ENCODE measurements around the gene COL5A1.
"Not testable (repeated sequence)": the region's sequence is repeated elsewhere in the genome, so short reads cannot be mapped to it uniquely, and the experiment has no call there.

The COL5A1 gene

DNA sequence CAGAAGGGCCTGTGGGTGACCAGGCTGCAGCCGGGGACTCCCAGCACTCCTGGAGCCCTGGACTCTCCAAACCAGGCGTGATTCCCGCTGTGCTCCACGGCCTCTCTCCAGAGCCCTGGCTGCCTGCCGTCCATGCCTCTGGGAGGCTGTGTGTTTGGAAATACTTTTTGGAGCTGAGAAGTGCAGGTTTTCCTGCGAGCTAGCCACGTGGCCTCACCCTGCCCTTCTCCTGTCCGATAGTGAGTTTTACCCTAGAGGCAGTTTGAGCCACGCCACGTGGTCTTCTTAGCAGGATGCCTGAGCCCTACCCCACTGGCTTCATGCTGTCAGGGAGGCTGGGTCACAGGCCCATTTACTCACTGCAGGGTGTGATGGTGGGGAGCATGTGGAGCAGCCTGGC lies 71.3 kb downstream of the COL5A1 start:
- Mint-ChIP-seq H3K27me3 (no peaks in the 10 kb centered on the region), H3K9me3 (ENCODE audit: low read depth) (no peaks in the 10 kb centered on the region), H3K4me1 (ENCODE audit: low read depth) (peaks cover 4% of the 10 kb centered on the region), H3K4me3 (no peak overlapping the region), H3K27ac (peak overlapping the region; percentile 55), H3K36me3 (no peaks in the 10 kb centered on the region)

DNA sequence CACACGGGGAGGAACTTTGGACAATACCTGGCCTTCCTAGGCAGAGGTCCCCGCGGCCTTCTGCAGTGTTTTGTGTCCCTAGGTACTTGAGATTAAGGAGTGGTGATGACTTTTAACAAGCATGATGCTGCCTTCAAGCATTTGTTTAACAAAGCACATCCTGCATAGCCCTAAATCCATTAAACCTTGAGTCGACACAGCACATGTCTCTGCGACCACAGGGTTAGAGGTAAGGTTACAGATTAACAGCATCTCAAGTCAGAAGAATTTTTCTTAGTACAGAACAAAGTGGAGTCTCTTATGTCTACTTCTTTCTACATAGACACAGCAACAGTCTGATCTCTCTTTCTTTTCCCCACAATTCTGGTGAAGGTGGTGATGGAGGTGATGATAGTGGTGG lies 73.9 kb downstream of the COL5A1 start:
- H3K4me1 Mint-ChIP-seq (ENCODE audit: low read depth); H3K36me3 Mint-ChIP-seq; H3K9me3 Mint-ChIP-seq (ENCODE audit: low read depth); H3K27me3 Mint-ChIP-seq; H3K4me3 Mint-ChIP-seq; H3K27ac Mint-ChIP-seq: not testable (repeated sequence)

DNA sequence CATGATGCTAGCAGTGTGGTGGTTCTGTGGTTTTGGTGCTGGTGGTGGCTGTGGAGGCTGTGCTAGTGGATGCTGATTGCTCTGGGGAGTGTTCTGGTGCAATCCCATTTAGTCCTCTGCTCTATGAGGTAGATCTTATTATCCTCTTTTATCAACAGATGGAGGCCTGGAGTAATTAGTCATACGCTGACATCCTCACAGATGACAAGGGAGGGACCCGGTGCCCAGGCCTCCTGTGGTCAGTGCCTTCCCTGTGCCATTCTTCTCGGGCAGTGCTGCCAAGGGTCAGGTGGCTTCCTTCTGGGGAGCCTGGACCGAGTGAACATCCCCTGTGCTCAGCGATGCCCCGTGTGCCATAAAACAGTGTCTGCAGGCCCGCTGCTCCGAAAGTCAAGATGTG lies 74.5 kb downstream of the COL5A1 start:
- Mint-ChIP-seq H3K4me3 (no peak overlapping the region), H3K4me1 (ENCODE audit: low read depth) (peaks cover 2% of the 10 kb centered on the region), H3K36me3 (no peaks in the 10 kb centered on the region), H3K9me3 (ENCODE audit: low read depth) (no peaks in the 10 kb centered on the region), H3K27ac (no peak overlapping the region), H3K27me3 (no peaks in the 10 kb centered on the region)

DNA sequence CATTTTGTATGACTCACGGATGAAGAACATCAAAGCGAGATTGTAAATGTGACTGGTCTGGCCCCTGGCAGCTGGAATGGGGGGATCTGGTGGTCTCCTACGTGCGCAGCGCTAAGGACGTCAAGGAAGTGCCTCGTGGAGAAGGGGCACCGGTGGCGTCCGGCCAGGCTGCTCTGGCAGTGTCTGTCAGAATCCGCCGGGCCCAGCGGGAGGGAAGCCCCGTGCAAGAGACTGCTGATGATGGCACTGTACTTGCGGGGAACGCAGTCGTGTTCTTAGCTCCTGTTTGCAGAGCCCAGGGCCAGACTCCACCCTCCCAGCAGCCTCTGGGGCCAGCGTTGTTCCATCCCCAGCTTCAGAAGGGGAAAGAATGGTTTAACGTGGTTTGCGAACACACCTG lies 75.5 kb downstream of the COL5A1 start:
- H3K27ac Mint-ChIP-seq: no peak overlapping the region
- H3K27me3 Mint-ChIP-seq: no peaks in the 10 kb centered on the region
- H3K4me1 Mint-ChIP-seq (ENCODE audit: low read depth): no peaks in the 10 kb centered on the region
- no peaks in the 10 kb centered on the region for H3K9me3 Mint-ChIP-seq (ENCODE audit: low read depth)
- H3K36me3 Mint-ChIP-seq: no peaks in the 10 kb centered on the region
- H3K4me3 Mint-ChIP-seq: no peak overlapping the region

DNA sequence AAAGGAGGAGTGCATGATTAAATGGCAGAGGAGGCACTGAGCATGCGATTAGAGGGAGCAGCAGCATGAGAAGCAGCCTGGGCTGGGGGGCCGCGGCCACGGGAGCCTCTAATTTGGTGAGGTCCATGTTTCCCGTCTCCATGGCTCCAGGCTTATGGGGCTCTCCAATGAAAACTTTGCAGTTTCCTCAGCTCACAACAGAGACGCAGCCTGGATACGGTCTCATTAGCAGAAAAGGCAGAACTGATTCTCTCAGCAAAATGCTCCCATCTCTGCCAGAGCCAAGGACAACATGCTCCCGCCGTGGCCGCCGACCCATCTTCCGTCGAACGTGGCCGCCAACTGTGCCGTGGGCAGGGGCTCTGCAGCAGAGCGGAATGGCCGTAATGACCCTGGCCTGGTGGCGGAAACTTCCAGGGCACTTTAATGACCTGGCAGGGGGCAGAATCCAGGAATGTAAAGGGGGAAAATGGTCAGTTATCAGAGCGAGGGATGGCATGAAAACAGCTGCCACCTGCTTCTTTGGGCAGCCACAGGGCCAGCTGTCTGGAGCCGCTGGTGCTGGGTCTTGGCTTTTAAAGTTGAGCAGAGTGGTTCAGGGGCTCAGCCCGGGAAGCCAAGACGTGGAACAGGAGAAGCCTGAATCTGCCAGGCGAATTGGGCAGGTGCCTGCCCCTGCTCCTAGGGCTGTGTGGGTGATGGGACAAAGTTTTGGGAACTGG lies 76.5 kb downstream of the COL5A1 start:
- Mint-ChIP-seq H3K36me3 (no peaks in the 10 kb centered on the region), H3K27ac (no peak overlapping the region), H3K4me1 (ENCODE audit: low read depth) (no peaks in the 10 kb centered on the region), H3K9me3 (ENCODE audit: low read depth) (no peaks in the 10 kb centered on the region), H3K4me3 (no peak overlapping the region), H3K27me3 (peaks cover 3% of the 10 kb centered on the region)

DNA sequence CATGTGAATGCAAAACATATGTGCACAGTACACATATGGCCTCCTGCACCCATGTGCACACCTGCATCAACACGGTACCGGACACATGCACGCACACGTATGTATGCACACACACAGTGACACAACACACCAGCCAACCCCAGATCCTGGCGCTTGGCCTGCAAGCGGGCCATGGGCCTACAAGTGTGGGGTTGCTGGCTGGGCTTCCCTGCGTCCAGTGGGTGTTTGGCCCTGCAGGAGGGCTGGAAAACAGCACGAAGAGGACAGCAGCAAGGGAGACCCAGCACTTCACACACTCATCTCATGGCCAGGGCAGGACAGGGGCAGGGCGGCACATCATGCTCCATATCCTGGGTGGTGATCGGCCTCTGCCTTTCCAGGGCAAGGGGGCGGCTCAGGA lies 77.7 kb downstream of the COL5A1 start:
- Mint-ChIP-seq H3K27ac (no peak overlapping the region), H3K4me3 (no peak overlapping the region), H3K36me3 (no peaks in the 10 kb centered on the region), H3K27me3 (peaks cover 4% of the 10 kb centered on the region), H3K9me3 (ENCODE audit: low read depth) (no peaks in the 10 kb centered on the region), H3K4me1 (ENCODE audit: low read depth) (no peaks in the 10 kb centered on the region)

DNA sequence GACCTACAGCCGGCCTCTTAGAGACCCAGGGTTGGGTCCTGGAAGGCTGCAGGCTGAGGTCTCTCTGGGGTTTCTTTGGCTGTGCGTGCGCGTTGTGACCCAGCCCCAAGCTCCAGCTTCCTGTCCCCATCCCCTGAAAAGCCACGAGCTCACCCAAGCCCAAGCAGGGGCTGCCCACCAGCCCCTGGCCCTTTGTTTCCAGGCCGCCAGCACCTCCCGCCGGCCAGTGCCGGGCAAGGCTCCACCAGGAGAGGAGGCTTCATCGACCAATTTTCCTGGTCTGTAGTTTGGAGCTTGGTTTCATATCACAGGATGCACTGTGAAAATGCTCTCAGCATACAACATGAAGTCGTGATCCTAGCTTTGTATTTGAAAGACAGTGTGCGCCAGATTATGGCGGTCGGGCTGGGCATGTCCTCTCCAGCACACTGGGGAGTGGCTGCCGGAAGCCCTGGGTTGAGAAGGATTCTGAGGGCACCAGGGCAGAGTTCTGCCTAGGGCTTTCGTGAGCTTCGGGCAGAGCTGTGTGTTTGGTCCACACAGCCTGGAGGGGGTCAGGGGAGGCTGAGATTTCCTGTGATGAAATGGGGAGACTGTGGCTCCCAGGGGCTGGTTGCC lies 78.6 kb downstream of the COL5A1 start:
- peaks cover 5% of the 10 kb centered on the region for H3K27me3 Mint-ChIP-seq

DNA sequence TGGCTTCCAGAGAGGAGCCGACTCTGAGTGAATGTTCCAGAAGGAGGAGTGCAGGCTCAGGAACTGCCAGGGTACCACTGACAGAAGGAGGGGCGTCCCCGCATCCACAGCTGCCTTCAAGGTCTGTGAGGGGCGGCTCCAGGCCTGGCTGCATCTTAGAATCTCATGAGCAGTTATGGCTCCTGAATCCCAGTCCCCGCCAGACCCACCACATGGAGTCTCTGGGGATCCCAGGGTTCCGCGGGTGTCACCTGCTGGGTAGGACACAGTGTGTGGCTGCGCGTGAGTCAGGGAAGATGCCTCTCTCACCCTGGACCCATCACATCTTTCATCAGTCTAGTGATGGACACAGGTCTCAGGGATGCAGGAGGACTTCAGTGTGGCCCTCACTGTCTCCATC lies 79.2 kb downstream of the COL5A1 start:
- Mint-ChIP-seq H3K27ac (no peak overlapping the region), H3K4me3 (no peak overlapping the region), H3K36me3 (no peaks in the 10 kb centered on the region), H3K9me3 (ENCODE audit: low read depth) (no peaks in the 10 kb centered on the region), H3K4me1 (ENCODE audit: low read depth) (peaks cover 6% of the 10 kb centered on the region), H3K27me3 (peaks cover 7% of the 10 kb centered on the region)

More for the DNA sequence above, 78.6 kb downstream of the COL5A1 start:
- H3K36me3 Mint-ChIP-seq: no peaks in the 10 kb centered on the region
- H3K27ac Mint-ChIP-seq: no peak overlapping the region
- H3K4me3 Mint-ChIP-seq: no peak overlapping the region
- H3K4me1 Mint-ChIP-seq (ENCODE audit: low read depth): peaks cover under 1% of the 10 kb centered on the region
- no peaks in the 10 kb centered on the region for H3K9me3 Mint-ChIP-seq (ENCODE audit: low read depth)

DNA sequence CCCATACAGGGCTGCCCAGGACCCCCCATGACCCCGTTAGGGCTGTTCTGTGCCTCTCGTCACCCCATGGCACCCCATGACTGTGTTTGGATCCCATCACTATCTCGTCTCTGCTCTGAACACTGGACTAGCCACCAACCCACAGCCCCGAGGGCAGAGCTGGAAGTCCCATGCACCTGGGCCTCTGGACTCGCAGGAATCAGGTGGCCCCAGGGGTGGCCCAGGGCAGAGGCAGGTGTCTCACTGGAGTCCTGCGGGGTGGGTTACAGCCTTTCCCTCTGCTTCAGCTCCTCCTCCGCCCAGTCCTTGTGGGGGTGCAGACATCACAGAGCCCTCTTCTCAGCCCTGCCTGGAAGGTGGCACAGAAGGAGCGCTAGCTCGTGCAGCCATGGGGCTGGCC lies 79.7 kb downstream of the COL5A1 start:
- Mint-ChIP-seq H3K4me3 (no peak overlapping the region), H3K4me1 (ENCODE audit: low read depth) (peaks cover 7% of the 10 kb centered on the region), H3K36me3 (no peaks in the 10 kb centered on the region), H3K27ac (no peak overlapping the region), H3K27me3 (peaks cover 7% of the 10 kb centered on the region), H3K9me3 (ENCODE audit: low read depth) (no peaks in the 10 kb centered on the region)

DNA sequence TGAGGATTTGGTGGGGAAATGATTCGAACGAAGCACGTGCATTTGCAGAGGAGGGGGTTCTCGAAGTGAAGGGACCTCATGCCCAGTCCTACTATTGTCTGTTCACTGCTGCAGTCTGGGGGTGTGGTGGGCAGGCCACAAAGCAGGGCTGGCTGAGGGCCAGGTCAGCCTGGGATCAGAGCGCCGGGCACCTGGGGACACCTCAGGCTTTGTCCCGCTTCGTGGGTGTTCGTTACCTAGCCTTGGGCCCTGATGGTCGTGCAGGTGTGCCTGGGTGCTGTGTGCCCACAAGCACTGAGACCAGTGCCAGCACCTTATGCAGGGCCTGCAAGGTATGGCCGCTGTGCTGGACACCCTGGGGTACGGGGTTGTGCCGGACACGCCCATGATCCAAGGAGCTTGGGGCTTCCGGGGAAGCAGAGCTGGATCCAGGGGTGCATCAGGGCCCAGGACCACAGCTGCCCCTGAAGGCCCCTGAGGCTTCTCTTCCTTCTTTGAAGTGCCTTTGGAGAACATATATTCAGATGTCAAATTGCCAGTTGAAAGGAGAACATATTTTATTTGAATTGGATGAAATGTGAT lies 80.6 kb downstream of the COL5A1 start:
- Mint-ChIP-seq H3K4me3 (no peak overlapping the region), H3K9me3 (ENCODE audit: low read depth) (no peaks in the 10 kb centered on the region), H3K27me3 (peaks cover 7% of the 10 kb centered on the region), H3K4me1 (ENCODE audit: low read depth) (peaks cover 7% of the 10 kb centered on the region), H3K36me3 (no peaks in the 10 kb centered on the region), H3K27ac (no peak overlapping the region)

DNA sequence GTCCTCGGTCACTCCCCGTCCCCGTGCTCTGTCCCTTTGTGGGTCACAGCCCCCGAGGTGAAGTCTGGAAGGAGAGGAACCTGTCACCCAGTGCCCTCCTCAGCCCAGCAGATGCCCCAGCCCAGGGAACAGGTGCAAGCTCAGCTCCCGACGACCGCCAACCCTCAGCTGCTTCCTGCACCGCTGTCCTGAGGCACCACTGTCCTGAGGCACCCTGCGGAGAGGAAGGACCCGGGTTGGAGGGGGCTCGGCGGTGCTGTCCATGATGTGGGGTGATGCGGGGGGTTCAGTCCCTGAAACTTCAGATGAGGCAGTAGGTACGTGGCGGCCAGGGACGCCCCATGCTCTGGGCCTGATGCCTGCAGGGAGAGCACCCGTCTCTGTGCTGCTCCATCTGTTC lies 81.4 kb downstream of the COL5A1 start:
- H3K36me3 Mint-ChIP-seq: no peaks in the 10 kb centered on the region
- peaks cover 7% of the 10 kb centered on the region for H3K4me1 Mint-ChIP-seq (ENCODE audit: low read depth)
- no peaks in the 10 kb centered on the region for H3K9me3 Mint-ChIP-seq (ENCODE audit: low read depth)
- no peak overlapping the region for H3K4me3 Mint-ChIP-seq
- H3K27me3 Mint-ChIP-seq: peaks cover 7% of the 10 kb centered on the region
- no peak overlapping the region for H3K27ac Mint-ChIP-seq

DNA sequence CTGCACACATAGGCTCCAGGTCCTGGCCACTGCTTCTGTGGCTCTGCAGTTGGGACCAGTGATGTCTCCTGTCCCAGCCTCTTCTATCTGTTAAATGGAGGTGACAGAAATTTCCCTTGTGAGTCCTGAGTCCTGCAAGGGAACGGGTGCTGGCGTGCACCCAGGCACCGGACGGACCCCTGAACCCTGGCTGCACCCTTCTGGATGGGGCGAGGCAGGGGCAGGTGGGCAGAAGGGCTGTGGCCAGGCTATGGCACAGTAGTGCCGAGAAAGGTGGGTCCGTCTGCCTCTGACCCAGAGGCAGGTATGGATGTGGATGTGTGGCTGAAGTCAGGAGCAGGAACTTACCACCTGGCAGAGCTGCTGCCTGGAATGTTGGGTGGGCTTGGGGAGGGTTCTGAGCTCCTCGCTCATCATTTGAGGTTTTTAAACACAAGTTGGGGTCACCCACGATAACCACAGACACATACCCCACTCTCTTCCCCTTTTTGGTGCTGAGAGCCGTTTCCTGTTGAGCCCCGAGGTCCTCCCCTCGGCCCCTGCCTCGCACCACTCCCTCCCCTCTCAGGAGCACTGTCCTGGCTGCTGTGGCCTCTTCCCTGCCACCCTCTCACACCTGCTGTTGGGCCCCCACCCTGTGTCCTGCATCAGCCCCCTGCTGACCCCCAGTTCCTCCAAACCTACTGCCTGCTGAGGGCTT lies 82.0 kb downstream of the COL5A1 start:
- H3K4me3 Mint-ChIP-seq: no peak overlapping the region
- H3K27ac Mint-ChIP-seq: no peak overlapping the region
- H3K27me3 Mint-ChIP-seq: peaks cover 7% of the 10 kb centered on the region

DNA sequence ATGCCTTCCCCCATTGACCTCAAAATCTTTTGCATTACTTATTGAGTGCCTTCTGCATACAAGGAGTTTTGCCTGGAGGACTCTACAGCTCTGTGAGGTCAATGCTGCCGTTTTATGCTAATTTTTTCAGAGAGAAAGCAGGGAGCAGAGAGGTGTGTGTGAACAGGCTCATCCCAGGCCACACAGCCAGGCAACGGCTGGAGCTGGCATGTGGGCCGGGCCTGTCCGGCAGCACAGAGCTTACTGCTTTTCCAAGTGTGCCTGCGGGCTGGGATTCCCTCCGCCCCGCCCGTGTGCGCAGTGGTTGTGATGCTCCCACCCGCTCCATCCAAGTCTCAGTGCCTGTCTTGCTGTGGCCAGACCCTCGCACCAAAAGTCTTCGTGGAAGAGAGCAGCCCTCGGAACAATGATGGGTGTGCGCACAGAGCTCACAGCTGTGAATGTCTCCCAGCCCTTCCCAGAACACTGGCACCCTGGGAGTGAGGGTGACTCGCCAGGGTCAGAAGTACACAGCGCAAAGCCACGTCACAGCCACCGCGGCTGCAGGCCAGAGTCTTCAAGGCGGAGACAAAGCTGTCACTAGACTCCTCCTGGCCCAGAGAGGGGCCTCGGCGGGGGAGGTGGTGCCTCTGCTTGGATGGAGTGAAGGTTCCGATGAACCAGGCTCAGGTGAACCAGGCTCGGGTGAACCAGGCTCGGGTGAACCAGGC lies 82.8 kb downstream of the COL5A1 start:
- Mint-ChIP-seq H3K9me3 (ENCODE audit: low read depth) (no peaks in the 10 kb centered on the region), H3K27me3 (peaks cover 7% of the 10 kb centered on the region), H3K36me3 (no peaks in the 10 kb centered on the region), H3K4me1 (ENCODE audit: low read depth) (peaks cover 7% of the 10 kb centered on the region), H3K4me3 (no peak overlapping the region), H3K27ac (no peak overlapping the region)

More for the DNA sequence above, 82.0 kb downstream of the COL5A1 start:
- H3K9me3 Mint-ChIP-seq (ENCODE audit: low read depth): no peaks in the 10 kb centered on the region
- peaks cover 7% of the 10 kb centered on the region for H3K4me1 Mint-ChIP-seq (ENCODE audit: low read depth)
- no peaks in the 10 kb centered on the region for H3K36me3 Mint-ChIP-seq

DNA sequence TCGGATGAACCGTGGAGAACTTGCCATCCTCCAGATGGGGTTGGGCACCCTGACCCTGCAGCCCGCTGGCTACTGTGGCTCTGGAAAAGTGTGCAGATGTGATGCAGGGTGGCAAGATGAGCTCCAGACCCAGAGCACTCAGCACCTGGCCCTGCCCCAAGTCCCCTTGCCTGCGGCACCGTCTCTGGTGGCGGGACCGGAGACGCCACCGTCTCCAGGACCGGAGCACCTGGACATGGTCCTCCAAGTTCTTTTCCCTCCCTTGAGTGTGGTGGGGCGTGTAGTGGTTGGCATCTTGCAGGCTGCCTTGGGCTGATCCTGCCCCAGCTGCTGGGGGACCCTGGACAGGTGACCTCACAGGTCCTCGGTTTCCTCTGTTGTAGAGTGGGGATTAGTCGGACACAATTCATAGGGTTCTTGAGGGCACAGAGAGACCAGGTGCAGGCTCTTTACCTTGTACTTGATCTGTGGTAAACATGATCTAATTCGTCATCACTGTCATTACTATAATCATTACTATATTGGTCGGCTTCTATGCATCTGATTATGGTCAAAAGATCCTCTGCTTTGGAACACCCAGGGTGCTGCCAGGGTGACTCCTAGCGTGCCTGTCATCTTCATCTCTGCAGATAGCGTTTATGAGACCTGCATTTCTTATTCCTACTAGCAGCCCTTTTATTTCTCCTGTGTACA lies 83.5 kb downstream of the COL5A1 start:
- Mint-ChIP-seq H3K4me3 (no peak overlapping the region), H3K27ac (no peak overlapping the region), H3K9me3 (ENCODE audit: low read depth) (no peaks in the 10 kb centered on the region), H3K36me3 (no peaks in the 10 kb centered on the region), H3K4me1 (ENCODE audit: low read depth) (peaks cover 7% of the 10 kb centered on the region), H3K27me3 (peaks cover 7% of the 10 kb centered on the region)

Measured in activated naive CD8-positive, alpha-beta T cell (primary cell).